ENCODE results near the gene TGOLN2. TPM values are rescaled to one million over a fixed set of nuclear protein-coding genes. Genes with fewer than 3 reads are reported as not detected.
"Not testable (repeated sequence)": the region's sequence is repeated elsewhere in the genome, so short reads cannot be mapped to it uniquely, and the experiment has no call there.

Gene TGOLN2
- total RNA-seq, 4 donors from 2014 or later: 220 to 296 (median 250) TPM

DNA sequence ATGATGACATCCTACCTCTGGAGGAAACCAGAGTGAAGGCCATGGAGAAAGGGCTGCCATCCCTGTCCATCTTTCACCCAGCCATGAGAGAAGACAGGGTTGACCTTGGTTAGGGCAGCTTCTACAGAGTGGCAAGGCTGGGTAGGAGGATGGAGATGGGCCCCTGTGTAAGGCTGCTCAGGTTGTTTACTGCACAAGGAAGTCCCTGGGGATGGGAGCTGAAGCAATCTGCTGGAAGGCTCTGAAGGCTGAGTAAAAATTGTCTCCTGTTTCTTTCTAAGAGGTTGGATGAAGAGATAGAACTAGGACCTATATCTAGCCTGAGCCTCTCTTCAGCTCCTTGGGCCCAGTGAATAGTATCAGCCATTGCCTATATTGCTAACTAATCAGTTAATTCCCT, 41.1 kb upstream of the TGOLN2 start:
- Histone ChIP-seq H3K27me3 (no peaks in the 10 kb centered on the region), H3K9me3 (no peaks in the 10 kb centered on the region), H3K27ac (no peak overlapping the region), H3K36me3 (peaks cover 0 to 37% (median 0%) of the 10 kb centered on the region in 3 donors), H3K4me1 (no peaks in the 10 kb centered on the region), H3K4me3 (no peak overlapping the region)
- DNase-seq: peak in 1 of 3 donors; percentile 17
- TF ChIP-seq, protein P1, sequence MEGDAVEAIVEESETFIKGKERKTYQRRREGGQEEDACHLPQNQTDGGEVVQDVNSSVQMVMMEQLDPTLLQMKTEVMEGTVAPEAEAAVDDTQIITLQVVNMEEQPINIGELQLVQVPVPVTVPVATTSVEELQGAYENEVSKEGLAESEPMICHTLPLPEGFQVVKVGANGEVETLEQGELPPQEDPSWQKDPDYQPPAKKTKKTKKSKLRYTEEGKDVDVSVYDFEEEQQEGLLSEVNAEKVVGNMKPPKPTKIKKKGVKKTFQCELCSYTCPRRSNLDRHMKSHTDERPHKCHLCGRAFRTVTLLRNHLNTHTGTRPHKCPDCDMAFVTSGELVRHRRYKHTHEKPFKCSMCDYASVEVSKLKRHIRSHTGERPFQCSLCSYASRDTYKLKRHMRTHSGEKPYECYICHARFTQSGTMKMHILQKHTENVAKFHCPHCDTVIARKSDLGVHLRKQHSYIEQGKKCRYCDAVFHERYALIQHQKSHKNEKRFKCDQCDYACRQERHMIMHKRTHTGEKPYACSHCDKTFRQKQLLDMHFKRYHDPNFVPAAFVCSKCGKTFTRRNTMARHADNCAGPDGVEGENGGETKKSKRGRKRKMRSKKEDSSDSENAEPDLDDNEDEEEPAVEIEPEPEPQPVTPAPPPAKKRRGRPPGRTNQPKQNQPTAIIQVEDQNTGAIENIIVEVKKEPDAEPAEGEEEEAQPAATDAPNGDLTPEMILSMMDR (IDR thresholded peaks at IDR 0.05): no peak
- TF ChIP-seq POLR2A (IDR thresholded peaks at IDR 0.05): no peak

GRCh38 chr2:85367180-85367579, 39.4 kb upstream of the TGOLN2 start:
- H3K4me3 ChIP-seq: no peak overlapping the region
- no peak overlapping the region for H3K27ac ChIP-seq
- H3K27me3 ChIP-seq: no peaks in the 10 kb centered on the region
- no peaks in the 10 kb centered on the region for H3K4me1 ChIP-seq
- peak in 1 of 3 donors; percentile 19 for DNase-seq
- TF ChIP-seq POLR2A (IDR thresholded peaks at IDR 0.05): no peak
- TF ChIP-seq, protein P1 (IDR thresholded peaks at IDR 0.05): no peak
- H3K9me3 ChIP-seq: no peaks in the 10 kb centered on the region
- H3K36me3 ChIP-seq: peaks cover 0 to 41% (median 0%) of the 10 kb centered on the region in 3 donors

DNA sequence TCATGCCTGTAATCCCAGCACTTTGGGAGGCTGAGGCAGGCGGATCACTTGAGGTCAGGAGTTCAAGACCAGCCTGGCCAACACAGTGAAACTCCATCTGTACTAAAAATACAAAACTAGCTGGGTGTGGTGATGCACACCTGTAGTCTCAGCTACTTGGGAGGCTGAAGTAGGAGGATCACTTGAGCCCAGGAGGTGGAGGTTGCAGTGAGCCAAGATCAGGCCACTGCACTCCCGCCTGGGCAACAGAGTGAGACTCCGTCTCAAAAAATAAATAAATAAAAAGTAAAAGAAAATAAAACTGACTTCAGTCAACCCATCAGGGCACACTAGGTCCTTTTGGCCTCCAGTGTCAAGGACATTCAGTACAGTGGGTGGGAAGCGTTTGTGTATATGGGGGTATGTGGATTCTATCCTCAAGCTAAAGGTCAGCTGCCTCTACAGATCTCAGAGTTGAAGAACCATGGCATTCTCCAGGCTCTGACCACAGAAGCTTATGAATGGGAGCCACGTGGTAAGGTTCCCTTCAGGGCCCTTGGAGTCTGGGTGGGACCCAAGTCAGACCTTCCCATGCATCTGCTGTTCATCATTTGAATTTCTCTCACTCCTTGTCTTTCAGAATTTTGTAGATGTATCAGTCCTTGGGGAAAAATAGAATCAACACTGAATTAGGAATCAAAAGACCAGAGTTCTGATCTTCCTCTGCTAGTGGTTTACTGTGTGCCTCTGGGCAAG, 35.0 kb upstream of the TGOLN2 start:
- peak in 1 of 3 donors; percentile 19 for DNase-seq
- not testable (repeated sequence) for H3K27ac ChIP-seq, H3K4me3 ChIP-seq, H3K4me1 ChIP-seq, H3K9me3 ChIP-seq, H3K27me3 ChIP-seq
- H3K36me3 ChIP-seq: peaks cover 0 to 27% (median 0%) of the 10 kb centered on the region in 3 donors

GRCh38 chr2:85357736-85358135, 29.9 kb upstream of the TGOLN2 start:
- Histone ChIP-seq H3K36me3 (peaks cover 0 to 16% (median 0%) of the 10 kb centered on the region in 3 donors), H3K27ac (no peak overlapping the region), H3K27me3 (no peaks in the 10 kb centered on the region), H3K4me1 (peaks cover 0 to 12% (median 4%) of the 10 kb centered on the region in 4 donors), H3K4me3 (no peak overlapping the region), H3K9me3 (no peaks in the 10 kb centered on the region)
- TF ChIP-seq POLR2A (IDR thresholded peaks at IDR 0.05): no peak
- TF ChIP-seq, protein P1 (IDR thresholded peaks at IDR 0.05): no peak
- DNase-seq: no peak

GRCh38 chr2:85356186-85356585, 28.4 kb upstream of the TGOLN2 start:
- TF ChIP-seq, protein P1 (IDR thresholded peaks at IDR 0.05): no peak
- TF ChIP-seq POLR2A (IDR thresholded peaks at IDR 0.05): no peak
- peak in 1 of 3 donors; percentile 36 for DNase-seq
- no peaks in the 10 kb centered on the region for H3K27me3 ChIP-seq
- H3K9me3 ChIP-seq: no peaks in the 10 kb centered on the region
- peaks cover 0 to 19% (median 4%) of the 10 kb centered on the region in 4 donors for H3K4me1 ChIP-seq
- no peak overlapping the region for H3K4me3 ChIP-seq
- no peak overlapping the region for H3K27ac ChIP-seq
- peaks cover 0 to 8% (median 0%) of the 10 kb centered on the region in 3 donors for H3K36me3 ChIP-seq

DNA sequence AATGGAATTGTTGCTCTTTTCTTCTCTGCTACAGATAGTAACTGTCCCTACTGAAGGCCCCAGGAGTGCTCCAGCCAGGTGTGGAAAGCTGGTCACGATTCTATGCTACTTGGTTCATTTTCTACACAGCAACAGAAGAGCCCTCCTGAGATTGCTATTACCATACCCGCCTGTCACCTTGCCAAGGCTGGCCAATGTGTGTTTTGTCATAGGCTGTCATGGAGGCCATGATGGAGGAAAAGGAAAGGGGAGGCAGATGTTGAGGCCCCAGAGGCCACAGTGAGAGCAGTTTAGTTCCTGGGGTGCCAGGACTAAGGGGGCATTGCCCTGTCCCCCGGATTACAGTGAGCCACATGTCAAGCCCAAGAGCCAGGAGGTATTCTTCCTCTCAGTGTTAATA, 27.7 kb upstream of the TGOLN2 start:
- H3K4me3 ChIP-seq: peak overlapping the region in 3 of 4 donors; percentile 63 to 89 (median 66)
- no peak for TF ChIP-seq POLR2A (IDR thresholded peaks at IDR 0.05)
- TF ChIP-seq, protein P1 (IDR thresholded peaks at IDR 0.05): no peak
- no peaks in the 10 kb centered on the region for H3K9me3 ChIP-seq
- H3K27me3 ChIP-seq: no peaks in the 10 kb centered on the region
- peaks cover 0 to 19% (median 4%) of the 10 kb centered on the region in 4 donors for H3K4me1 ChIP-seq
- H3K36me3 ChIP-seq: peaks cover 0 to 15% (median 0%) of the 10 kb centered on the region in 3 donors
- DNase-seq: peak in 1 of 3 donors; percentile 43
- H3K27ac ChIP-seq: no peak overlapping the region
